Measurements from ENCODE around the gene SHH. TPM values are rescaled to one million over a fixed set of nuclear protein-coding genes. Genes with fewer than 3 reads are reported as not detected.

SHH gene
- total and polyA plus RNA-seq, 9 donors: 0.33 to 0.48 TPM; not detected in 7

DNA sequence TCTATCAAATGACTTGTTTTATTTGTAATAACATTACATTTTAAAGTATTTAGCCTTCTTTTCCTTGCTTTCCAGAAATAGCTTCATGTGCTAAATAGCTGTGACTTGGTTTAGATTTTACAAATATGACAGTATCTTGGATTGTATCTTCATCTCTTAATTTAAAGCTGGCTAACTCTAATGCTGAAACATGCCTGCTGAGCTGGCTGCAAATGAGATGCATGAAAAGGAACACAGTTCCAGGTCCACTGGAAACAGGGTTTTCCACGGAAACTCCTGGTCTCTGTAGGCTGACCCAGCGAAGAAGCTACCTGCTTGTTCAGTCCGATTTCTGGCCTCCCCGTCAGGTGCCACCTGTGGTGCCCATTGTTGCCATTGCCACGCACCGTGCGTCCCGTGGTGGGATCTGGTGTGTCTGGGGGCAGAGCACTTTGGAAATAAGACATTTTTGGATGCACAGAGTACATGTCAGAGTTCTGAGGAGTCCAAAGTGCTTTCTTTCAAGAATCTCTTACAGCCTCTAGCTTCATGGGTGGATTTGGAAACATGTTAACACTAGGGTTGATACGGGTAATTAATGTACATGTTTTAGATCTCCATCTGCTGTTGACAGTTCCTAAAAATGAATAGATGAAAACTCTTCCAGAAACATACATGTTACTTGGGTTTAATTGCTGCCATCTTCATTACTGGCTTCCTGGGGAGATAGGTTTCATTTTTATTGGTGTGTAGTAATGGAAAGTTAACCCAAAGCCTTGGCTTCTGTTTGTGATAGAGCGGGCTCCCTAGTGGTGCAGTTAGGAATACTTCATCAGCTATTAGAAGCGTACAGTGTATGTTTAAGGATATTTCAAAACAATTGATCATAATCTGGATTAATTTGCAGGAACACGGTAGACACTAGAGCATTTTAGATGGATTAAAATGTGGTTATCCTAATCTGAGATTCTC is 45.0 kb downstream of the SHH start:
- 86 to 89% (median 88%) methylated on average over 12 of the region's 12 CpGs for WGBS, 3 donors
- Histone ChIP-seq H3K36me3 (no peaks in the 10 kb centered on the region), H3K27me3 (no peaks in the 10 kb centered on the region), H3K4me1 (ENCODE audit: insufficient read depth) (no peaks in the 10 kb centered on the region), H3K9me3 (no peaks in the 10 kb centered on the region), H3K27ac (no peak overlapping the region), H3K4me3 (no peak overlapping the region)
- no peak for DNase-seq
- intact Hi-C loops (cut with DNase I): loop anchor here (5.0 to 10.0 kb wide), 3 partner anchors 162 to 172 kb away; no protein-coding TSS in a partner anchor
- TF ChIP-seq EP300 (IDR thresholded peaks at IDR 0.05): no peak

- 86 to 92% (median 90%) methylated on average over 12 of the region's 12 CpGs for WGBS, 3 donors
- no peak for DNase-seq
- Histone ChIP-seq H3K27me3 (no peaks in the 10 kb centered on the region), H3K36me3 (no peaks in the 10 kb centered on the region), H3K9me3 (no peaks in the 10 kb centered on the region), H3K4me1 (ENCODE audit: insufficient read depth) (no peaks in the 10 kb centered on the region), H3K27ac (no peak overlapping the region), H3K4me3 (no peak overlapping the region)
- TF ChIP-seq EP300 (IDR thresholded peaks at IDR 0.05): no peak
- intact Hi-C loops (cut with DNase I): loop anchor here (5.0 to 10.0 kb wide), 3 partner anchors 162 to 172 kb away; no protein-coding TSS in a partner anchor
These were observed 45.9 kb downstream of the SHH start for GRCh38 chr7:155766386-155766785.

DNA sequence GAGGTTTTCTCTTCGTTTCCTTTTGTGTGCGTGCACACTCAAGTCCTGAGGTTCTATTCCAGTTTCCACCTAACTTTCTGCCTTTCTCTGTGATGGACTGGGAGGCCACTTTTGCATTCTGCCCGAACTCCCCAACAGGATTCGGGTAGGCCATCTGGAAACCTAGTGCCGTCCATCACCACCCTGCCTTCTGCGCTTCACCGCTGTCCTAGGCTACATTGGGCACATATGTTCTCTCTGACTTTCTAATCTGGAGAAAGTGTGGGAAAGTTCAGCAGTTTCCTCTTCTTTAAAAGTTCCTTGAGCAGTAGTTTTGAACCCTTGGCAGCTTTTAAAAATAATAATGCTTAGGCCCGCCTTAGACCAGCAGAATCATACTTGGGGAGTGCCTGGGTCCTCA is 46.8 kb downstream of the SHH start:
- Histone ChIP-seq H3K4me1 (ENCODE audit: insufficient read depth) (no peaks in the 10 kb centered on the region), H3K4me3 (no peak overlapping the region), H3K9me3 (no peaks in the 10 kb centered on the region), H3K36me3 (no peaks in the 10 kb centered on the region), H3K27ac (no peak overlapping the region), H3K27me3 (no peaks in the 10 kb centered on the region)
- 80 to 97% (median 92%) methylated on average over 8 of the region's 8 CpGs for WGBS, 3 donors
- DNase-seq: no peak
- intact Hi-C loops (cut with DNase I): loop anchor here (5.0 to 10.0 kb wide), 3 partner anchors 161 to 171 kb away; no protein-coding TSS in a partner anchor
- TF ChIP-seq, protein P1, sequence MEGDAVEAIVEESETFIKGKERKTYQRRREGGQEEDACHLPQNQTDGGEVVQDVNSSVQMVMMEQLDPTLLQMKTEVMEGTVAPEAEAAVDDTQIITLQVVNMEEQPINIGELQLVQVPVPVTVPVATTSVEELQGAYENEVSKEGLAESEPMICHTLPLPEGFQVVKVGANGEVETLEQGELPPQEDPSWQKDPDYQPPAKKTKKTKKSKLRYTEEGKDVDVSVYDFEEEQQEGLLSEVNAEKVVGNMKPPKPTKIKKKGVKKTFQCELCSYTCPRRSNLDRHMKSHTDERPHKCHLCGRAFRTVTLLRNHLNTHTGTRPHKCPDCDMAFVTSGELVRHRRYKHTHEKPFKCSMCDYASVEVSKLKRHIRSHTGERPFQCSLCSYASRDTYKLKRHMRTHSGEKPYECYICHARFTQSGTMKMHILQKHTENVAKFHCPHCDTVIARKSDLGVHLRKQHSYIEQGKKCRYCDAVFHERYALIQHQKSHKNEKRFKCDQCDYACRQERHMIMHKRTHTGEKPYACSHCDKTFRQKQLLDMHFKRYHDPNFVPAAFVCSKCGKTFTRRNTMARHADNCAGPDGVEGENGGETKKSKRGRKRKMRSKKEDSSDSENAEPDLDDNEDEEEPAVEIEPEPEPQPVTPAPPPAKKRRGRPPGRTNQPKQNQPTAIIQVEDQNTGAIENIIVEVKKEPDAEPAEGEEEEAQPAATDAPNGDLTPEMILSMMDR (IDR thresholded peaks at IDR 0.05): no peak
- TF ChIP-seq EP300 (IDR thresholded peaks at IDR 0.05) (no peak), POLR2A (IDR thresholded peaks at IDR 0.05) (no peak)

DNA sequence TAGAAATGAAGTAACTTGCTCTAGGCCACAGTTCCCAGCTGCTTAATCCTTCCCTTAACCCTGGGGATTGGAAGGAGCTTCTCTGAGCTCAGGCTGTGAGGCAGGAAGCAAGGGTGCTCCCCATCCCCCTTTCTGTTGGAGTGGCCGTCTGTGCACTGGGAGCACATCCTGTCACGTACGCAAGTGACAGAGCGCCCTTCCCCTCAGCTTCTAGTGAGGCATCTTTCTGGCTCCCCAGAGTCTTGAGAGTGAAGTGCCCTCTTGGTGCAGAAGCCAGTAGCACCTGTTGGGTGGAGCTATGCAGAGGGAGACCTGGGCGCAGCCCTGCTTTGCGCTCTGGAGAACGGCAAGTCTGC is 47.8 kb downstream of the SHH start:
- Histone ChIP-seq H3K27me3 (no peaks in the 10 kb centered on the region), H3K9me3 (no peaks in the 10 kb centered on the region), H3K27ac (no peak overlapping the region), H3K4me3 (no peak overlapping the region), H3K36me3 (no peaks in the 10 kb centered on the region), H3K4me1 (ENCODE audit: insufficient read depth) (no peaks in the 10 kb centered on the region)
- intact Hi-C loops (cut with DNase I): loop anchor here in 3 of 4 donors (10.0 kb wide), 2 partner anchors 160 to 170 kb away; no protein-coding TSS in a partner anchor
- WGBS, 3 donors: 86 to 91% (median 90%) methylated on average over 7 of the region's 7 CpGs
- TF ChIP-seq, protein P1 (IDR thresholded peaks at IDR 0.05): no peak
- TF ChIP-seq EP300 (IDR thresholded peaks at IDR 0.05) (no peak), POLR2A (IDR thresholded peaks at IDR 0.05) (no peak)
- DNase-seq: no peak

DNA sequence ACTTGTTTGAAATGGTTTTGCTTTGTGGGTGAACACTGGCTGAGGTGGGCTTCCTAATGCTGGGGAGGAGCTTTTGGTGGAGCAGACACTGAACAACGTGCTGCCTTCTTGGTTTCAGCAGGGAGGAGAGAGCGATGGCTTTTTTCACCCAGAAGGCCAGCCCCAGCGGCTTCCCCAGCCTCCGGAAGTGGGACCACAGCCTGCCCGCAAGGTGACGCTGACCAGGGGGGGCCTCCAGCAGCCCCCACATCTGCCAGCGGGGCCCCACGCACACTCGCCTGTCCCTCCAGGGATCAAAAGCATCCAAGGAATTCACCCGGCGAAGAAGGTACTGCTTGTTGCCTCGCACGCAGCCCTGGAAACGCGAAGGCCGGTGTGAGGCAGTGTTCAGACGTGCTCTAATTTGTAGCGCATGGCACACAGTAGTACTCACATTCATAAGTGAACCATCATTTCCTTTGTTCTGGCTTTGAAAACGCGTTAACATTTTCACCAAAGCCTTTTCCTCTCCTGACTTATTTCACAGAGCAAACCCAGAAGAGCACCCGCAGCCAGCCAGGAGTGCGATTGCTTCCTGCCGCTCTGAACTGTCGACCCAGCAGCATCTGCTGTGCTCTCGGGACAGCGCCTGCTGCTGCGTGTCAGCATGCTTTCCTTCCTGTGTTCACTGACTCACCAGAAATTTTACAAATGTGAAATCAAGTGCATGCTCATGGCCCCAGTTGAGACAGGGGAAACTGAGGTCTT is 48.4 kb downstream of the SHH start:
- Histone ChIP-seq H3K4me1 (ENCODE audit: insufficient read depth) (no peaks in the 10 kb centered on the region), H3K9me3 (no peaks in the 10 kb centered on the region), H3K36me3 (no peaks in the 10 kb centered on the region), H3K4me3 (no peak overlapping the region), H3K27ac (no peak overlapping the region), H3K27me3 (no peaks in the 10 kb centered on the region)
- intact Hi-C loops (cut with DNase I): loop anchor here in 3 of 4 donors (10.0 kb wide), 2 partner anchors 159 to 169 kb away; no protein-coding TSS in a partner anchor
- no peak for TF ChIP-seq EP300 (IDR thresholded peaks at IDR 0.05)
- TF ChIP-seq, protein P1 (IDR thresholded peaks at IDR 0.05): no peak
- no peak for TF ChIP-seq POLR2A (IDR thresholded peaks at IDR 0.05)
- 71 to 75% (median 74%) methylated on average over 24 to 27 of the region's 27 CpGs for WGBS, 3 donors
- no peak for DNase-seq
